ENCODE data around the gene SCCPDH.
A peak's percentile ranks its signal among the peaks of the same experiment; 100 is the strongest.
"Not testable (repeated sequence)": the region's sequence is repeated elsewhere in the genome, so short reads cannot be mapped to it uniquely, and the experiment has no call there.

Gene SCCPDH

DNA sequence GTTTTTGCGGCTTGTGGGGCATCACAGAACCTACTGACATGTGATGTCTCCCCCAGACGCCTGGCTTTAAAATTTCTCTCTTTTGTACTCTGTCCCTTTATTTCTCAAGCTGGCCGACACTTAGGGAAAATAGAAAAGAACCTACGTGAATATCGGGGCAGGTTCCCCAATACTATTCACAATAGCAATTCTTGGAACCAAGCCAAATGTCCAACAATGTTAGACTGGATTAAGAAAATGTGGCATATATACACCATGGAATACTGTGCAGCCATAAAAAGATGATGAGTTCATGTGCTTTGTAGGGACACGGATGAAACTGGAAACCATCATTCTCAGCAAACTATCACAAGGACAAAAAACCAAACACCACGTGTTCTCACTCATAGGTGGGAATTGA, 3.4 kb upstream of the SCCPDH start:
- H3K4me3 ChIP-seq (ENCODE audit: low read length): not testable (repeated sequence)

GRCh38 chr1:246722720-246723119, 1.5 kb upstream of the SCCPDH start:
- Histone ChIP-seq H3F3A (ENCODE audit: insufficient read depth, low read length) (no peaks in the 10 kb centered on the region), H3K9me3 (replicated peaks; ENCODE audit: insufficient read depth, low read length) (no peaks in the 10 kb centered on the region), H3K36me3 (replicated peaks; ENCODE audit: insufficient read depth, low read length) (no peaks in the 10 kb centered on the region), H3K4me2 (ENCODE audit: low read depth, low read length) (no peak overlapping the region), H4K20me1 (ENCODE audit: insufficient read depth, low read length) (no peaks in the 10 kb centered on the region), H3K4me1 (ENCODE audit: low read length) (no peaks in the 10 kb centered on the region), H3K27me3 (replicated peaks; ENCODE audit: insufficient read depth, low read length) (no peaks in the 10 kb centered on the region), H3K9me2 (replicated peaks; ENCODE audit: insufficient read depth, low read length) (no peaks in the 10 kb centered on the region), H3K9ac (ENCODE audit: low read length) (no peak overlapping the region), H2AFZ (ENCODE audit: low read length) (no peak overlapping the region), H3K27ac (ENCODE audit: low read length) (no peak overlapping the region), H3K79me2 (ENCODE audit: low read length) (no peaks in the 10 kb centered on the region), H3K4me3 (ENCODE audit: low read length) (no peak overlapping the region)
- no peak for DNase-seq
- TF ChIP-seq EZH2phosphoT487 (IDR thresholded peaks at IDR 0.05; ENCODE audit: low read length): no peak
- TF ChIP-seq EZH2 (optimal IDR thresholded peaks at IDR 0.05; ENCODE audit: low read depth, low read length): no peak
- TF ChIP-seq, protein P1, sequence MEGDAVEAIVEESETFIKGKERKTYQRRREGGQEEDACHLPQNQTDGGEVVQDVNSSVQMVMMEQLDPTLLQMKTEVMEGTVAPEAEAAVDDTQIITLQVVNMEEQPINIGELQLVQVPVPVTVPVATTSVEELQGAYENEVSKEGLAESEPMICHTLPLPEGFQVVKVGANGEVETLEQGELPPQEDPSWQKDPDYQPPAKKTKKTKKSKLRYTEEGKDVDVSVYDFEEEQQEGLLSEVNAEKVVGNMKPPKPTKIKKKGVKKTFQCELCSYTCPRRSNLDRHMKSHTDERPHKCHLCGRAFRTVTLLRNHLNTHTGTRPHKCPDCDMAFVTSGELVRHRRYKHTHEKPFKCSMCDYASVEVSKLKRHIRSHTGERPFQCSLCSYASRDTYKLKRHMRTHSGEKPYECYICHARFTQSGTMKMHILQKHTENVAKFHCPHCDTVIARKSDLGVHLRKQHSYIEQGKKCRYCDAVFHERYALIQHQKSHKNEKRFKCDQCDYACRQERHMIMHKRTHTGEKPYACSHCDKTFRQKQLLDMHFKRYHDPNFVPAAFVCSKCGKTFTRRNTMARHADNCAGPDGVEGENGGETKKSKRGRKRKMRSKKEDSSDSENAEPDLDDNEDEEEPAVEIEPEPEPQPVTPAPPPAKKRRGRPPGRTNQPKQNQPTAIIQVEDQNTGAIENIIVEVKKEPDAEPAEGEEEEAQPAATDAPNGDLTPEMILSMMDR (IDR thresholded peaks at IDR 0.05; ENCODE audit: low read length): no peak

More for the DNA sequence above, 3.4 kb upstream of the SCCPDH start:
- H2AFZ ChIP-seq (ENCODE audit: low read length); H3K9ac ChIP-seq (ENCODE audit: low read length); H3K27ac ChIP-seq (ENCODE audit: low read length); H3K36me3 ChIP-seq (replicated peaks; ENCODE audit: insufficient read depth, low read length); H3K9me2 ChIP-seq (replicated peaks; ENCODE audit: insufficient read depth, low read length); H3K79me2 ChIP-seq (ENCODE audit: low read length); H3K4me1 ChIP-seq (ENCODE audit: low read length); H3K4me2 ChIP-seq (ENCODE audit: low read depth, low read length); H3K9me3 ChIP-seq (replicated peaks; ENCODE audit: insufficient read depth, low read length); H3F3A ChIP-seq (ENCODE audit: insufficient read depth, low read length); H4K20me1 ChIP-seq (ENCODE audit: insufficient read depth, low read length); DNase-seq; H3K27me3 ChIP-seq (replicated peaks; ENCODE audit: insufficient read depth, low read length): not testable (repeated sequence)

DNA sequence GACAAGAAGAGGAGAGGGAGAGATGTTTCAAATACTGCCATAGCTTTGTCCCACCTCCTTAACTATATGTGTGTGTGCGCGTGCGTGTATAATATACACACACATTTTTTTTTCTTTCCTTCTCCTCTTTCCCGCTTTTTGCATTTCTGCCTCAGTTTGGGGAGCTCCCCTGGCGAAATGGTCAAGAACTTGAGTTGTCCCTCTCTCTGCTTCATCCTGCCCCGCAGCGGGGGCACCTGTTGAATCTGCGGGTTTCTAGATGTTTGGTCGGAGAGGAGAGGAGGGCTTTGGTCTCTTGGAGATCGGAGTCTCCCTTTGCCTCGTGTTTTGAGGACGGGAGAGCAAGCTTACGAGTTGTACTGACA, 504 bp downstream of the SCCPDH start:
- H2AFZ ChIP-seq (ENCODE audit: low read length): peak overlapping the region; percentile 81
- no peaks in the 10 kb centered on the region for H4K20me1 ChIP-seq (ENCODE audit: insufficient read depth, low read length)
- H3F3A ChIP-seq (ENCODE audit: insufficient read depth, low read length): no peaks in the 10 kb centered on the region
- no peaks in the 10 kb centered on the region for H3K9me3 ChIP-seq (replicated peaks; ENCODE audit: insufficient read depth, low read length)
- H3K27me3 ChIP-seq (replicated peaks; ENCODE audit: insufficient read depth, low read length): no peaks in the 10 kb centered on the region
- H3K36me3 ChIP-seq (replicated peaks; ENCODE audit: insufficient read depth, low read length): no peaks in the 10 kb centered on the region
- H3K27ac ChIP-seq (ENCODE audit: low read length): 0 out of 2 replicates have a peak overlapping the region, but pooled peaks have one; percentile 25
- no peaks in the 10 kb centered on the region for H3K4me1 ChIP-seq (ENCODE audit: low read length)
- H3K4me2 ChIP-seq (ENCODE audit: low read depth, low read length): peak overlapping the region; percentile 66
- no peak for TF ChIP-seq EZH2 (optimal IDR thresholded peaks at IDR 0.05; ENCODE audit: low read depth, low read length)
- TF ChIP-seq, protein P1 (IDR thresholded peaks at IDR 0.05; ENCODE audit: low read length): no peak
- no peak for TF ChIP-seq EZH2phosphoT487 (IDR thresholded peaks at IDR 0.05; ENCODE audit: low read length)
- no peaks in the 10 kb centered on the region for H3K79me2 ChIP-seq (ENCODE audit: low read length)
- peak overlapping the region; percentile 92 for H3K4me3 ChIP-seq (ENCODE audit: low read length)
- H3K9ac ChIP-seq (ENCODE audit: low read length): peak overlapping the region; percentile 76
- no peaks in the 10 kb centered on the region for H3K9me2 ChIP-seq (replicated peaks; ENCODE audit: insufficient read depth, low read length)
- peak; percentile 31 for DNase-seq

GRCh38 chr1:246725191-246725590, 982 bp downstream of the SCCPDH start:
- Histone ChIP-seq H4K20me1 (ENCODE audit: insufficient read depth, low read length) (no peaks in the 10 kb centered on the region), H3K36me3 (replicated peaks; ENCODE audit: insufficient read depth, low read length) (no peaks in the 10 kb centered on the region), H3K9me3 (replicated peaks; ENCODE audit: insufficient read depth, low read length) (no peaks in the 10 kb centered on the region), H3K79me2 (ENCODE audit: low read length) (no peaks in the 10 kb centered on the region), H3K27me3 (replicated peaks; ENCODE audit: insufficient read depth, low read length) (no peaks in the 10 kb centered on the region), H3K9ac (ENCODE audit: low read length) (no peak overlapping the region), H3F3A (ENCODE audit: insufficient read depth, low read length) (no peaks in the 10 kb centered on the region), H3K4me1 (ENCODE audit: low read length) (no peaks in the 10 kb centered on the region), H3K4me2 (ENCODE audit: low read depth, low read length) (peak overlapping the region; percentile 66), H3K27ac (ENCODE audit: low read length) (no peak overlapping the region), H3K9me2 (replicated peaks; ENCODE audit: insufficient read depth, low read length) (no peaks in the 10 kb centered on the region), H3K4me3 (ENCODE audit: low read length) (peak overlapping the region; percentile 92), H2AFZ (ENCODE audit: low read length) (peak overlapping the region; percentile 81; the same call in 1 of the 2 replicates)
- no peak for TF ChIP-seq EZH2 (optimal IDR thresholded peaks at IDR 0.05; ENCODE audit: low read depth, low read length)
- no peak for TF ChIP-seq EZH2phosphoT487 (IDR thresholded peaks at IDR 0.05; ENCODE audit: low read length)
- TF ChIP-seq, protein P1 (IDR thresholded peaks at IDR 0.05; ENCODE audit: low read length): no peak
- no peak for DNase-seq

Measured in MM.1S (cell line).